ENCODE results near the gene MARK1.

- no peak for TF ChIP-seq CREB1 (IDR thresholded peaks at IDR 0.05; ENCODE audit: low read depth)
- TF ChIP-seq EGR1 (IDR thresholded peaks at IDR 0.05): no peak
- TF ChIP-seq YY1 (IDR thresholded peaks at IDR 0.05; ENCODE audit: low read depth): no peak
- TF ChIP-seq MAX (IDR thresholded peaks at IDR 0.05): no peak
- TF ChIP-seq TEAD4 (IDR thresholded peaks at IDR 0.05): no peak
- TF ChIP-seq EP300 (IDR thresholded peaks at IDR 0.05; ENCODE audit: borderline replicate concordance): no peak
- no peak for TF ChIP-seq REST (IDR thresholded peaks at IDR 0.05; ENCODE audit: low read depth)
- TF ChIP-seq, protein P1, sequence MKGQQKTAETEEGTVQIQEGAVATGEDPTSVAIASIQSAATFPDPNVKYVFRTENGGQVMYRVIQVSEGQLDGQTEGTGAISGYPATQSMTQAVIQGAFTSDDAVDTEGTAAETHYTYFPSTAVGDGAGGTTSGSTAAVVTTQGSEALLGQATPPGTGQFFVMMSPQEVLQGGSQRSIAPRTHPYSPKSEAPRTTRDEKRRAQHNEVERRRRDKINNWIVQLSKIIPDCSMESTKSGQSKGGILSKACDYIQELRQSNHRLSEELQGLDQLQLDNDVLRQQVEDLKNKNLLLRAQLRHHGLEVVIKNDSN (IDR thresholded peaks at IDR 0.05): no peak
These were observed 38.9 kb downstream of the MARK1 start for GRCh38 chr1:220566869-220567268.

All from Ishikawa (cell line).